Peyer's patch (tissue), 4 donors: ENCODE results near the gene TMBIM4. TPM values are rescaled to one million over a fixed set of nuclear protein-coding genes. Genes with fewer than 3 reads are reported as not detected.

Experiments
- DNase-seq, 3 donors: peaks; one replicate each; pipeline ENCODE4 v3.0.0-alpha.2; 2017 to 2019
- H3K27ac ChIP-seq, 4 donors: fragments of 200-600 bp; sonication (generic); one replicate each; pipeline ENCODE4 v1.5.1; 2016 to 2019
- H3K27me3 ChIP-seq, 2 donors: fragments of 200-600 bp; sonication (generic); one replicate each; pipeline ENCODE4 v1.5.1; 2019
- H3K36me3 ChIP-seq, 3 donors: fragments of 200-600 bp; sonication (generic); one replicate each; pipeline ENCODE4 v1.5.1; 2016 to 2019
- H3K4me1 ChIP-seq, 4 donors: fragments of 200-600 bp; sonication (generic); one replicate each; pipeline ENCODE4 v1.5.1; 2016 to 2019
- H3K4me3 ChIP-seq, 4 donors: fragments of 200-600 bp; sonication (generic); 1 replicate in 3 of 4; 2 replicates in 1 of 4; pipeline ENCODE4 v1.5.1; 2016 to 2019; ENCODE audit warnings: mild to moderate bottlenecking in 1 of 4
- H3K9me3 ChIP-seq, 4 donors: fragments of 200-600 bp; sonication (generic); one replicate each; pipeline ENCODE4 v1.5.1; 2016 to 2019; ENCODE audit warnings: mild to moderate bottlenecking in 1 of 4
- CTCF ChIP-seq, 6 experiments: fragments of 450-650 bp in 4 of 6; fragments of 200-600 bp in 2 of 6; sonication (generic) in 1 of 6; IDR thresholded peaks; one replicate each; pipeline ENCODE4 v1.5.1; 2017 to 2019; ENCODE audit warnings: antibody characterized with exemption in 6 of 6, mild to moderate bottlenecking in 3 of 6, moderate library complexity in 1 of 6
- POLR2A ChIP-seq, 2 donors: fragments of 450-650 bp; IDR thresholded peaks; one replicate each; pipeline ENCODE4 v1.5.1; 2017; ENCODE audit warnings: antibody characterized with exemption in 2 of 2, mild to moderate bottlenecking in 2 of 2, moderate library complexity in 2 of 2
- total RNA-seq, 4 donors: library from RNA; depleted of rRNA; stranded (reverse); fragments of >200 nt; gene quantifications; one replicate each; pipeline ENCODE4 v1.1.0, GENCODE V29; 2016

The TMBIM4 gene
- total RNA-seq, 4 donors from 2014 or later, result 57.9 to 173 (median 70.7) TPM

DNA sequence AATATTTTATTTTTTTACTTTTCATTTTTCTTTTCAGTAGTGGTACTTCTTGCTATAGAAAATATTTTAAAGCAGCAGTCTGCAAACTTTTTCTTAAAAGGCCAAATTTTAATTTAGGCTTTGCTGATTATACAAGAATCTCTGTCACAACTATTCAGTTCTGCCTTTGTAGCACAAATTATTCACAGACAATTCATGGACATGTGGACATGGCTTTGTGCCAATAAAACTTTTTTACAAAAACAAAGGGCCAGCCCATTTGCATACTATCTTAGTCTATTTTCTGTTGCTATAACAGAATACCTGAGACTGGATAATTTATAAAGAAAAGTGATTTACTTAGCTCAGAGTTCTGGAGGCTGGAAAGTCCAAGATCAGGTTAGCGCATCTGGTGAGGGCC, 56.3 kb downstream of the TMBIM4 start:
- H3K36me3 ChIP-seq, result no peaks in the 10 kb centered on the region
- DNase-seq, result no peak
- no peaks in the 10 kb centered on the region for H3K9me3 ChIP-seq
- no peaks in the 10 kb centered on the region for H3K27me3 ChIP-seq
- H3K27ac ChIP-seq, result no peak overlapping the region
- H3K4me3 ChIP-seq, result no peak overlapping the region
- no peaks in the 10 kb centered on the region for H3K4me1 ChIP-seq
- TF ChIP-seq CTCF (IDR thresholded peaks at IDR 0.05) (no peak), POLR2A (IDR thresholded peaks at IDR 0.05) (no peak)

- H3K4me3 ChIP-seq, result no peak overlapping the region
- no peak for DNase-seq
- no peaks in the 10 kb centered on the region for H3K4me1 ChIP-seq
- H3K36me3 ChIP-seq, result no peaks in the 10 kb centered on the region
- H3K27ac ChIP-seq, result no peak overlapping the region
- TF ChIP-seq CTCF (IDR thresholded peaks at IDR 0.05), result no peak
- no peaks in the 10 kb centered on the region for H3K9me3 ChIP-seq
- H3K27me3 ChIP-seq, result no peaks in the 10 kb centered on the region
These were observed 58.2 kb downstream of the TMBIM4 start for GRCh38 chr12:66111605-66112004.

- Histone ChIP-seq H3K4me3 (no peak overlapping the region), H3K9me3 (no peaks in the 10 kb centered on the region), H3K27ac (no peak overlapping the region), H3K4me1 (no peaks in the 10 kb centered on the region), H3K36me3 (no peaks in the 10 kb centered on the region), H3K27me3 (no peaks in the 10 kb centered on the region)
- DNase-seq, result no peak
- TF ChIP-seq POLR2A (IDR thresholded peaks at IDR 0.05), result no peak
- no peak for TF ChIP-seq CTCF (IDR thresholded peaks at IDR 0.05)
These were observed 60.7 kb downstream of the TMBIM4 start for GRCh38 chr12:66109056-66109455.

- no peak overlapping the region for H3K4me3 ChIP-seq
- no peaks in the 10 kb centered on the region for H3K36me3 ChIP-seq
- TF ChIP-seq POLR2A (IDR thresholded peaks at IDR 0.05) (no peak), CTCF (IDR thresholded peaks at IDR 0.05) (no peak)
- no peaks in the 10 kb centered on the region for H3K9me3 ChIP-seq
- H3K27me3 ChIP-seq, result no peaks in the 10 kb centered on the region
- H3K27ac ChIP-seq, result no peak overlapping the region
- no peak for DNase-seq
- H3K4me1 ChIP-seq, result no peaks in the 10 kb centered on the region
These were observed 61.4 kb downstream of the TMBIM4 start for GRCh38 chr12:66108386-66108785.

GRCh38 chr12:66107451-66107915, 62.3 kb downstream of the TMBIM4 start:
- Histone ChIP-seq H3K36me3 (no peaks in the 10 kb centered on the region), H3K4me3 (no peak overlapping the region), H3K9me3 (no peaks in the 10 kb centered on the region), H3K27me3 (no peaks in the 10 kb centered on the region), H3K4me1 (no peaks in the 10 kb centered on the region), H3K27ac (no peak overlapping the region)
- DNase-seq, result peak in 2 of 3 donors; percentile 36 to 59
- TF ChIP-seq POLR2A (IDR thresholded peaks at IDR 0.05) (no peak), CTCF (IDR thresholded peaks at IDR 0.05) (peak; percentile 69 to 83 (median 81))
